ENCODE results near the gene CIAO3.
A peak's percentile ranks its signal among the peaks of the same experiment; 100 is the strongest.
"Not testable (repeated sequence)": the region's sequence is repeated elsewhere in the genome, so short reads cannot be mapped to it uniquely, and the experiment has no call there.

Gene CIAO3

GRCh38 chr16:692356-693108 is 48.3 kb downstream of the CIAO3 start:
- no peak for DNase-seq (ENCODE audit: low read depth)

DNA sequence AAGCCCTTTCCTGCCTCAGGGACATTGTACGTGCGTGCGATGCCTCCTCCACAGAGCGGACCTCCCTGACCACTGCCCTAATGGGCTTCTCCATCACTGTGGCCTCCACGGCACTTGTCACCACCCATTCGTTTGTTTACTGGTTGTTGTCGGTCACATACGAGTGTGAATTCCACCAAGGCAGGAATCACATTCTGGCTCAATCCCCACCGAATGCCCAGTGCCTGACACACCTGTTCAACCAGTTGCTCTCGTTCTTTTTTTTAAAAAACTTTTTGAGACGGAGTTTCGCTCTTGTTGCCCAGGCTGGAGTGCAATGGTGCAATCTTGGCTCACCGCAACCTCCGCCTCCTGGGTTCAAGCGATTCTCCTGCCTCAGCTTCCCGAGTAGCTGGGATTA is 49.6 kb downstream of the CIAO3 start:
- DNase-seq (ENCODE audit: low read depth), result not testable (repeated sequence)

GRCh38 chr16:689175-689897 is 51.5 kb downstream of the CIAO3 start:
- no peak for DNase-seq (ENCODE audit: low read depth)

DNA sequence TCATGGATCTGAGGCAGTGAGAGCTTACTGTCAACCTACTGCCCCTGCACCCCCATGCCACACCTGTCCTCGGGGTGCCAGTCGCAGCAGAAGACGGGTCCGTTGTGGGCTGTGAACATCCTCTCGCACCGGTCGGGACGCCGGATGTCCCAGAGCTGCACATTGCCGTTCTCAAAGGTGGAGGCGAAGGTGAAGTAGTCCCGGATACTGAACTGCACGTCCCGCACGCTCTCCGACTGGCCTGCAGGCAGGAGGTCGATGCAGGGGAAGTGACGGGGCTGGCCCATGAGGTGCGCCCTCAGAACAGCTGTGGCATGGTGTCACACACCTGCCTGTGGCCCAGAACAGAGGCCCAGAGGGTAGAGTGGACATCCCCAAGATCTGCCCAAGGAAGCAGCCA is 53.3 kb downstream of the CIAO3 start:
- no peak for DNase-seq (ENCODE audit: low read depth)

DNA sequence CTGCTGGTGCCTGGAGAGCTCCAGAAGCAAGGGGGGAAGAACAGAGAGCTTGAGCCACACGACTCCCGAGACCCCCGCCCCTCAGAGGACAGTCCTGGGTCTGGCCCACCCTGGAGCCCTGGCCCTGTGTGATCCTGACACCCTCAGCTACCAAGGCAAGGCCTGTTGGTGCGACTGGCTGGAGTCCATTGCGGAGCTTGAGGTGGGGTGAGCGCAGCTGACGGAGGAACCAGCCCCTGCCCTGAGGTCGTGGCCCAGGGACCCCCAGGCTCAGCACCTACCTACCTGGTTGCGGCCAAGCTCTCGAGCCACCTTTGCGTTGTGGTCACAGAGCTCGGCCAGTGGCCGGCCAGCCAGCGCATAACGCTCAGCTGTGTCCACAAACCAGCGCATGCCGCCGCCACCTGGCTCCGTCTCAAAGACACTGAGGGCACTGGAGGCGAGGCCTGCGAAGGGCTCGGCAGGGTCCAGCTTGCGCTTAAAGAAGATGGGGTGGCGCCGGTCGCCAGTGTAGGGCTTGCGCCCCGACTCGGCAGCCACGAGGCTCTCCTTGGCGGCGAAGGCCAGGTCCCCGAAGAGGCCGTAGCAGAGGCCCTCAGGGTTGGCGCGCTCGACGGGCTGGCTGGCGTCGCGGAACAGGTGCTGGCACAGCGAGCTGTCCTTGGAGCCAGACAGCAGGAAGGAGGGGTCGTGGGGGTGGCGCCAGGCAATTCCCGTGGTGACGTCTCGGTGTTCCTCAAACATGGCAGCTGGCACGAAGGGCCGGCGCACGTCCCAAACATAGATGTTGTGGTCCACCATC is 54.1 kb downstream of the CIAO3 start:
- no peak for DNase-seq (ENCODE audit: low read depth)

DNA sequence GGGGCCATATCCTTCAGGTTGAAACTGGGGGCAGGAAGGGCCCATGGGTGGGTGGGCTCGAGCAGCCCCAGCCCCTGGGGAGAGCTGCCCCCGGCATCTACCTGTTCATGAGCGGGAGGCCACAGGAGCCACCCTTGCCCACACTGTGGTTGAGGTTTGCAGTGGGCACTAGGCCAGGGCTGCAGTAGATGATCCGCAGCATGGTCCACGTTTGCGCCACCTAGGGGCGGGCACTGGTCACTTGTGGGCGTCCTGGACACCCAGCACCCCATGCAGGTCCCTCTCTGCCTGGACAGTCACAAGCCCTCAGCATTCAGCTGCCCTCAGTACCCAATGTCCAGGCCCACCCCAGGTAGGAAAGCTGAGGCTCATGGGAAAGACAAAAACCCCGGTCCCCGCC is 54.8 kb downstream of the CIAO3 start:
- no peak for DNase-seq (ENCODE audit: low read depth)

- DNase-seq (ENCODE audit: low read depth), result no peak
Observed at GRCh38 chr16:684961-685696, 55.7 kb downstream of the CIAO3 start.

GRCh38 chr16:684071-684794 is 56.6 kb downstream of the CIAO3 start, which contains the start of gene JMJD8:
TSS of gene JMJD8 (minus strand) at chr16:684334. CDS start at chr16:684319, 15 bp downstream.
- peak; percentile 93 for DNase-seq (ENCODE audit: low read depth)

- DNase-seq (ENCODE audit: low read depth), result no peak
Observed at GRCh38 chr16:683396-684070, 57.3 kb downstream of the CIAO3 start.

- no peak for DNase-seq (ENCODE audit: low read depth)
Observed at GRCh38 chr16:682493-683395, 58.1 kb downstream of the CIAO3 start.

GRCh38 chr16:681746-682427 is 58.9 kb downstream of the CIAO3 start:
- DNase-seq (ENCODE audit: low read depth), result no peak

GRCh38 chr16:680967-681745 is 59.6 kb downstream of the CIAO3 start:
- peak; percentile 43 for DNase-seq (ENCODE audit: low read depth)

- no peak for DNase-seq (ENCODE audit: low read depth)
Observed at GRCh38 chr16:680625-680945, 60.2 kb downstream of the CIAO3 start.

GRCh38 chr16:679814-680624 is 60.8 kb downstream of the CIAO3 start, which contains the start of gene STUB1:
TSS of gene STUB1 (plus strand) at chr16:680410. CDS start at chr16:680526, 116 bp downstream.
- DNase-seq (ENCODE audit: low read depth), result peak; percentile 68

All from stromal cell of bone marrow (primary cell).